GM10847 (cell line): ENCODE measurements around the gene DIAPH1.

Experiments used
- POLR2A ChIP-seq: IDR thresholded peaks from 2 replicates; pipeline ENCODE4 v1.6.1; 2011; ENCODE audit not compliant: insufficient read length; ENCODE audit errors: extremely low read depth

The DIAPH1 gene

DNA sequence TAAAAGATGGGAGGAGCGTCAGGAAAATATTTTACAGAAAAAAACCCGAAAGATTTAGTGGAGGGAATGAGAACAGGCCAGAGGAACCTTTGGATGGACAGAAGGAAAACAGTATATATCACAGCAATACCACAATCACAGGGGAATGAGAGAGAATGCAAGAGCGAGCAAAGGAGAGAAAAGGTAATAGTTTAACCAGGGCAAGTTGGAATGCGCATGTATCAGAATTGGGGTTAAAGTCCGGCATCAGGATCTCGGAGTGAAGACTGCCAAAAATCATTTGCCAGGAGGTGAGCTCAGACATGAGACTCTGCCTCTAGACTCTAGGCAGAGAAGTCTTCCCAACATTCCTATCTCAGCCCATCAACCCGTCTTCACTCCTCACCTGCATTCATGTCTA is 93.1 kb downstream of the DIAPH1 start:
- TF ChIP-seq POLR2A, result no peak

DNA sequence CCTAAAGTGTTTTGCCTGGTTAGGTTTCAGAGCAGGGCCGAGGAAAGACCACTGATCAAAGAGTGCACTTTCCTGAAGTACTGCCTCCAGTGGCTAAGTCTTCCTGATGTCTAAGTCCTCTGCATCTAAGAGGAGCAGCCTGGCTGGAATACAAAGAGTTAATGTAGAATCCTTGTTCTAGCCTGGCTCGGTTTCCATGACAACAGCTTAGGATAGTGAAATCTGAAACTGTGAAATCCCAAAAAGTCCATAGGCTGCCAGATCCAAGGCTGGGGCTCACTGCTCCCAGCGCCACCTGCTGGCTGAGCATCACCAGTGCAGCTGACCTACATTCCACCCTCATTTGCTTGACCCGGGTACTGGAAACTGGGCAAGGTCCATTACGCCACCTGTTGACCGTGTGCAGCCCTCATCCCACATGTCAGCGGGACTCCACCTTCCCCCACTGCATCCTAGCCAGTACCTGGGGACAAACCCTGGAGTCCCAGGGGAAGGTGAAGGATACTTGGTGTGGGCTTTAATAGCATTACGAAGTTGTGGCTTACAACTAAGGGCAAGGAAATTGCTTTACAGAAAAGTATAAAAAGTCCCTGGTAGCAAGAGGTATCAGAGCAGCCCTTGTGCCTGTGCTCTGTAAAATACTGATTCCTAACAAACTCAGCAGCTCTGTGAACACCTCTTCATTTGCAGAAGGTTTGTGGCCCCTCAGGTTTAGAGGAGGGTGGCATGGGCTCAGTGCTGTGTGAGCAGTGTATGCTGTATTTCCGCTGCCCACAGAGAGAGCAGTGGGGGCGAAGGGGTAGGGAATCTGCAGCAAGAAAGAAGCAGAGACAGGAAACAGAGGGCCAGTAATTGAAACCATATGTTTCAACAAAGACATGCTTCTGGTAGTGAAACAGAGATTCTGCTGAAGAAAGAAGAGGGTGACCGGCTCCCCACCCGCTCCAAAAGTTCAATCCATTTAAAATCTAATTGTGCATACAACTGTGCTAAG is 93.9 kb downstream of the DIAPH1 start:
- TF ChIP-seq POLR2A, result no peak

DNA sequence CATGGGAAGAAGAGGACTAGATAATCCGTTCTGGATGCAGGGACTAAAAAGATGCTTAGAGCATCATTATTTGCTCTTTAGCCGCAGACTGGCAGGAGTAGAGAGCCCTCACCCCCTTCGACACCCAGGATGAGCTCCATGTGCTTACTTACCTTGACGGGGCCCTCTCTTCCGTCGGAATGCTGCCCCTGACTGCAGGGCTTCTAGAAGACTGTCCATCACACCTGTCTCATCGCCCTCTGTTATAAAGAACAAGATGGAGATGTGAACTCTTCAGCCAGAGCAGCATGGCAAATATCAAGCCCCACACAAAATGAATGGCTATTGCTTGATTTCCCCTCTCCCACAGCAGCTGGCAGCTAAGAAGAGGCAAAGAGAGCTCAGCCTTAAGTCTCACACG is 94.8 kb downstream of the DIAPH1 start:
- TF ChIP-seq POLR2A, result no peak

DNA sequence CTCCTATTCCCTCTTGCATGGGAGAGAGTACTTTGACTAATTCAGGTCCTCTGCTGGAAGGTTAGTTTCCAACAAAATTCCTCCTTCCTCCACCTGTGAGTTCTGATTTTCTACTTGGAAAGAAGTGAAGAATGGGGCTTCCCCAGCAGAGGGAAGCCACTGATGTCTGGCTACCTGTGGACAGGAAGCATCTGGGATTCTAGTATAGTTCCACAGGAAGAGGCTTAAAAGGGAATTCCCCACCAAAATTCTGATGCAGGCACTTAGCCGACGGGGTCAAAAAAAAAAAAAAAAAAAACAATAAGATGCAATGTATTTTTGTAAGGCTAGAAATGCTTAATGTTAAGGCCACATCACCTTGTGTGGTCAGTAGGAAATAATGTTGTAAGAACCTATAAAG is 96.5 kb downstream of the DIAPH1 start:
- no peak for TF ChIP-seq POLR2A

DNA sequence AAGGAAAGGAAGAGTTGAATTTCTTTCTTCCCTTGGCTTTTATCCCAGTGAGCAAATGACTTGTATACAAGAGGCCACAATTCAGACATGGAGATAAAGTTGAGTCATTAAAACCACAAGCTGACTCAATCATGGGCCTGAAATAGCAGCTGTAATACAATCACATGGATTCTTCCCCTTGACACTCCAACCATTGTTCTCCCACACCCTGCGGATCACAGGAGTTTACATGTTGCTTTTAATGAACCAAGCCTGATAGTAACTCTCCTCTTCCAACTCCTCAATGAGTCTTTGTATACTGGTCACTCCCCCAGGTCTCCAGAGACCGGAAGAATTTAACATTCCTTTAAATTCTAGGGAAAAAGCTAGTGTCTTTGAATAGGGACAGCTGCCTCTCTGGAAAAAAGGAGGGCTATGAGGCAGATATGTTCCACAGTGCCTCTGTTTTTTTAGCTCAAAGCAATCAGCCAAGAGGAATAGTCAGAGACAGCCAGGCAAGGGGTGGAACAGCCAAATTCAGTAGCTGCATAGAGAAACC is 97.5 kb downstream of the DIAPH1 start:
- no peak for TF ChIP-seq POLR2A

DNA sequence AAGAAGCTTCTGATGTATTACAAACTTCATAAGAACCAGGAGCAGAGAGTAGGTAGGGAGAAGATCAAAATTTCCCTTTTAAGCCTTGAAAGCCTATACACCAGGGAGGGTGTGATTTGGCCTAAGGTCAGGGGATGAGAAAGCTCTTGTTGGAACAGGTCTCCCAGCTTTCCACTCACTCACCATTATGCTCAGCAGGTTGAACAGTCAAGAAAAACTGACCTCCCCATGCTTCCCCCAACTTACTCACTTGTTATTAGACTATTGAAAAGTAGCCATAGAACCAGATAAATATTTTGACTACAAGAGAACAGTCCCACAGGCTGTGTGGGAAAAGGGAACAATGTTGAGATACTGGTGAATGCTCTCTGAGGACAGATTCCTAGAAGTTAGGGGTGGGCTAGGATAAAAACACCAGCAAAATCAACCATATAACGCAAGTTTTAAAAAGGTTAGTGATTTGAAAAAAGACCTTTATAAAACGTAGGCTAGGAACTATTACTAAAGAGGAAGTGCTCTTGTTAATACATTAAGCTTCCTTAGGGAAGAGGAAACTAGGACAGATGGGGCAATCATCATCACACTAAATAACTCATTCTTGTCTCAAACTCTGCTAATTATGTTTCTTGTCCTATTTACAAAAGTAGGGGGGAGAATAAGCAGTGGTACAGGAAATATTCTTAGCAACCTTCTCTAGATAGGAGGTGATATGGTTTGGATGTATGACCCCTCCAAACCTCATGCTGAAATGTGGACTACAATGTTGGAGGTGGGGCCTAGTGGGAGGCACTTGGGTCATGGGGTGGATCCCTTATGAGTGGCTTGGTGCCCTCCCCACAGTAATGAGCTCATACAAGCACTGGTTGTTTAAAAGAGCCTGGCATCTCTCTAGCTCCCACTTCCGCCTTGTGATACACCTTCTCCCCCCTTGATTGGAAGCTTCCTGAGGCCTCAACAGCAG is 98.9 kb downstream of the DIAPH1 start:
- no peak for TF ChIP-seq POLR2A

DNA sequence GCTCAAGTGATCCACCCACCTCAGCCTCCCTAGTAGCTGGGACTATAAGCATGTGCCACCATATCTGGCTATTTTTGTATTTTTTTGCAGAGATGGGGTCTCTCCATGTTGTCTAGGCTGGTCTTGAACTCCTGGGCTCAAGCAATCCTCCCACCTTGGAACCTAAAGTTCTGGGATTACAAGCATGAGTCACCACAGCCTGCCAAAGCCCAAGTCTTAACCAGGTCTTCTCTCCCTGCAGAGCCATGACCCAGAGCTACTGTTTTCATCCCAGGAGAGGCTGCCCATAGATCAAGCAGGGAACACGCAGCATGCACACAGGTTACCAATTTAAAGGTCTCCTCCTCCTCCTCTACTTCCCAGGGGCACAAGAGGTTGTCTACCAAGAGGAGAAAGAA is 100.2 kb downstream of the DIAPH1 start:
- TF ChIP-seq POLR2A, result no peak

DNA sequence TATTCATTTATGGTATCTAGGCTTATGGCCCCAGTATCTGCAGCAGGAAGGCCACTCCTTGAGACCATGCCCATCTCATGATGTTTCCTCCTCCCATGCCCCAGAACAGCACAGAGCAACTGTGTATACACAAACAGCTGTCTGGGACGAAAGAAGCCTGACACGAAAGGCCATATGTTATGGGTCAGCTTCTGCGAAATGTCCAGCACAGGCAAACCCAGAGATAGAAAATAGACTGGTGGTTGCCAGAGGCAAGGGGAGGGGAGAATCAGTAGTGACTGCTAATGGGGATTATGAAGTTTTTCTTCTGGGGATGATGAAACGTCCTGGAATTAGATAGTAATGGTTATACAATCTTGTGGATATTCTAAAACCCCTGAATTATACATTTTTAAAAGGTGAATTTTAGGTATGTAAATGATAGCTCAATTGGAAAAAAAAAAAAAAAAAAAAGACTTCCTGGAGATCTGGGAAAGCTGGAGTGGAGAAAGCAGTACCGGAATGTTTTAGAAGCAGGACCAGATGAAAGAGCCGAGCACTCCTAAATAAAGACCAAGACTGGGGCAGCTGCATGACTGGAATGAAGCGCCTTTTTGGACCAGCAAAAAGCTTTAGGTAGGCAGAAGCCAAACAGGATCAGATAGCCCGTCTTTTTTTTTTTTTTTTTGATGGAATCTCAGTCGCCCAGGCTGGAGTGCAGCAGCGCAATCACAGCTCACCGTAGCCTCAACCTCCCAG is 100.8 kb downstream of the DIAPH1 start:
- TF ChIP-seq POLR2A, result no peak

DNA sequence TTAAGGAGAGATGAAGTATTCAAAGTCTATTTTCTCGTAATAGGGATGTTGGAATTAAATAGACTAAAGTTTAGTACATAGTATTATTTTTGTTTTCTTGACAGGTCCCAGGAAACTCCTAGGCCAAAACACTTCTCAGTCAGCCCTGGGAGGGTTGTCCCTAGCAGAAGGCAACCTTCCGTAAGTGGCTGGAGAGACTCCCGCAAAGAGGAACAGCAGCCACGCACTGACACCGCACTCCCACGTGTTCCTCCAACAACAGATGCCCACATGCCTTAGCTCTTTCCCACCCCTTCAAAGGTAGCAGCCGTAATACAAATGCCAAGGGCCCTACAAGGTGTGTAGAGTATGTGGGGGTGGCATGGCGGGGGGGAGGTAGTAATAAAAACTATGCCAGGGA is 101.5 kb downstream of the DIAPH1 start:
- TF ChIP-seq POLR2A, result no peak

DNA sequence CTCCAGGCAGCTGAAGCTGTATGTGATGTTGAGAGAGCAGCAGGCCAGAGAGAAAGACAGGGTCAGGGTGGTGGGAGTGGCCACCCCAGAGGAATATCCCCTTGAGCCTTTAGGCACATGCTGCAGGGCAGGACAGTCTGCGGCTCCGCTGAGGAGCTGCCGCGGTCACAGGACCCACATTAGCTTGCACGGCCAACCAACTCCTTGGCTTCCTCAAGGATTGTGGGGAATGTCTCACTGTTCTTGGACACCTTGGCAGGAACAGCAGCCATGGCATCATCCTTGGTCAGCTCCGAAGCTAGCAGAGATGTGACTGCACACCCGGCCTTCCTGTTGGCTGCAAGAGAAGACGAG is 102.2 kb downstream of the DIAPH1 start:
- TF ChIP-seq POLR2A, result no peak

DNA sequence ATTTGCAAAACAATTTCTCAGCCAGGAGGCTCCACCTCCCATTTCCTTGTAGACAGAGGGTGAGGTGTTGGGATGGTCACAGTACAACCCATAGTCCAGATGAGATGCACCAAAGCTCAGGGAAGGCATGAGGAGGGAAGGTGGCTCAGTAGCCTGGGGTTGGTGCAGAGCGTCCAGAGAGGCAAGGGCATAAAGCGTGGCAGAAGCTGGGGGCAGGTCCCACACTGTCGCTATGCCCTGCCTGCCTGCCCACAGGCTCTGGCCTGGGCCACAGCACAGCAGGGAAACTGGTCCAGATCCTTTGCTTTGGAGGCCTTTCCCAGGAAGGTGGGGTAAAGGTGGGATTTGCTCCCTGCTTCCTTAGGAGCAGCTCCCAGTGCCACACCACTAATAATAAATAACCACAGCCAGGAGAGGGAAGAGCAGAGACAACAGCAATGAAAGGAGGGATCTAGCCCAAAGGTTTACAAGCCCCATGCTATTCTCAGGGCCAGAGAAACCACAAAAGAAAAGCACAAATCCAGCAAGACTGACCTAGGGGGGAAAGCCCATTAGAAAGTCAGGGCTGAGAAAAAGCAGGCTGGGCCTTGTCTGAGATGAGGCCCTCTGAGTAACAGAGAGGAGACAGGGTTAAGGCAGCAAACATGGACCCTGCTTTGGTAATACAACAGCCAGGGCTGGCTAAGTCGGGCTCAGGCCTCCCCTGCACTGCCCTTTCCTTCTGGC is 102.7 kb downstream of the DIAPH1 start:
- no peak for TF ChIP-seq POLR2A

DNA sequence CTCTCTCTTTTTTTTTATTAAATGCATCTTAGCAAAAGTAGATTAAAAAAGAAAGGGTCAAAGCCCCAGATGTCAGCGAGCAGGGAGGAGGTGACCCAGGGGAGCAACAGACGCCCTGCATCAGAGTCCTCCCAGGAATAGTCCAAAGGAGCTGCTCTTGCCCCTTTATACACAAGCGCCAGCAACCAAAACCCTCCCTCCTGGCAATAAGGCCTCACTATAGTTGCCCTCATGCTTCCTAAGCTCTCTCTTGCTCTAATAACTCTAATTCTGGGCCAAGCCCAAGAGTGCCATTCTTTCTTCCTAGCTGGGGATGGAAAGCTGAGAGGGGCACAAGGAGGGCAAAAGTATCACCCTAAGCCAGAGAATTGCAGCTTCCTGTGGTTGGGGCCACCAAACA is 103.7 kb downstream of the DIAPH1 start:
- no peak for TF ChIP-seq POLR2A

DNA sequence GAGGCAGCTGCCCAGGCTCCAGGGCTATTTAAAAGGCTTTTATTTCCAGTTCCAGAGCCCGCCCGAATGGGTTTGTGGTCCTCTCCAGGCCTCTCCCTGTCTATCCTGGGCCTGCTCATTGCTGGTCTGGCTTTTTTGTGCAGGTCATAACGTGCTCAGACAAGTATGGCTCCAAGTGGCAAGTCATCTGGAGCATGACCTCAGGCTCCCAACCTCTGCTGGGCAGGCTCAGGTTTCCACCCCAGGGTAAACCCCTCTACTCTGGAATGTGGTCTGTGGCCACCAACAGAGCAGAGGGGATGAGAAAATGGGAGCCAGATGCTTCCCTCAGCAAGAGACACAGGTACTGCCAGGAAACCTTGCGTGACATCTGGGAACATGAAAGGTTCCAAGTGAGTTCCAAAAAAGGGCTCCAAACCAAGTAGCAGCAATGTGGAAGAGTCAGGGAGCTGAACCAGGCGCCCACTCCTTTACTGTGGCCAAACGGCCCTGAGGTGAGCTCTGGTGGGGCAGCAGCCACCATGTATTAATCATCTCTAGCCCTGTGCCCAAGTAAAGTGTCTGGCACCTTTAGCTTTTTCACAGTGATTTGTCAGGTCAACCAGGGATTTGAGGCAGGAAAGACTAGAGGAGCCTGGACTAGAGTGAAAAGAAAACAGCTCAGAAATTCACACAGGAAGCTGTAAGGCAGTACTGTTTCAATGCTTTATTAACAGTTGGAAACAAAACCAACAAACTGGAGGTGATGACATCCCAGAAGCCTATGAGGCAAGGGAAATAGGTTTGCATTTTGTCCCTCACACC is 104.3 kb downstream of the DIAPH1 start:
- TF ChIP-seq POLR2A, result no peak
